Astrocyte of the spinal cord (primary cell): ENCODE results near the gene MBL2.
A peak's percentile ranks its signal among the peaks of the same experiment; 100 is the strongest.

Experiments used
- DNase-seq: peaks from one replicate; pipeline ENCODE4 v3.0.0; 2011; ENCODE audit warnings: low read depth, low spot score
- H3K4me3 ChIP-seq: 2 replicates; pipeline ENCODE4 v1.5.1; 2011; ENCODE audit warnings: low read depth, mild to moderate bottlenecking, low read length, moderate library complexity
- in situ Hi-C: cut with HindIII; loops from 2 replicates; pipeline ENCODE4 v1.10.0; 2017; ENCODE audit warnings: low sequenced_read_pairs
- TF ChIP-seq, protein P1 (sequence below): IDR thresholded peaks from 2 replicates; pipeline ENCODE4 v1.5.1; 2012; ENCODE audit warnings: low read depth, mild to moderate bottlenecking, low read length, inconsistent platforms

Gene MBL2

DNA sequence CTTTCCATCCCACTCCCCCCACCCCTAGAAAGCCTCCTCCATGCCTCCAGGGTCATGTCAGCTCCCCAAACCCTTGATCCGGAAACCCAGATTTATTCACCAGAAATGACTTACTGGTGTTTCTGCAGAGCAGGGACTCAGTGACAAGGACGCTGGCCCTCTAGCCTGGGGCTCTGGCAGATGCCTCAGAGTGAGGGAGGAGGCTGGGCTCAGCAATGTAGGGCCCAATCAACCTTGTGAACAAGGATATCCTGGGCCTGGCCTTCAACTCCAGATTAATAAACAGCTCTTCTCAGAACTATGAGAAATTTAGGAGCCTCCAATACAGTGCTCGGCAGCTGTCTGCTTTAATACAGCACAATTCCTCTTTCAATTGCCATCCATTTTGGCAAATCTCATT is at the start of gene MBL2:
TSS of gene MBL2 (minus strand) at position 162 of the 400 bp plus-strand sequence. CDS start 1,149 bp downstream, outside the sequence.
- TF ChIP-seq, protein P1, sequence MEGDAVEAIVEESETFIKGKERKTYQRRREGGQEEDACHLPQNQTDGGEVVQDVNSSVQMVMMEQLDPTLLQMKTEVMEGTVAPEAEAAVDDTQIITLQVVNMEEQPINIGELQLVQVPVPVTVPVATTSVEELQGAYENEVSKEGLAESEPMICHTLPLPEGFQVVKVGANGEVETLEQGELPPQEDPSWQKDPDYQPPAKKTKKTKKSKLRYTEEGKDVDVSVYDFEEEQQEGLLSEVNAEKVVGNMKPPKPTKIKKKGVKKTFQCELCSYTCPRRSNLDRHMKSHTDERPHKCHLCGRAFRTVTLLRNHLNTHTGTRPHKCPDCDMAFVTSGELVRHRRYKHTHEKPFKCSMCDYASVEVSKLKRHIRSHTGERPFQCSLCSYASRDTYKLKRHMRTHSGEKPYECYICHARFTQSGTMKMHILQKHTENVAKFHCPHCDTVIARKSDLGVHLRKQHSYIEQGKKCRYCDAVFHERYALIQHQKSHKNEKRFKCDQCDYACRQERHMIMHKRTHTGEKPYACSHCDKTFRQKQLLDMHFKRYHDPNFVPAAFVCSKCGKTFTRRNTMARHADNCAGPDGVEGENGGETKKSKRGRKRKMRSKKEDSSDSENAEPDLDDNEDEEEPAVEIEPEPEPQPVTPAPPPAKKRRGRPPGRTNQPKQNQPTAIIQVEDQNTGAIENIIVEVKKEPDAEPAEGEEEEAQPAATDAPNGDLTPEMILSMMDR = no peak
- H3K4me3 ChIP-seq = no peak within 1 kb of the TSS
- DNase-seq = no peak
- in situ Hi-C loops = no loop called here

- in situ Hi-C loops = no loop called here
- no peak overlapping the region for H3K4me3 ChIP-seq
- DNase-seq = no peak
These were observed 47.7 kb upstream of the MBL2 start for GRCh38 chr10:52820309-52820708.

GRCh38 chr10:52818019-52818418 is 45.4 kb upstream of the MBL2 start:
- TF ChIP-seq, protein P1 = peak; percentile 65
- DNase-seq = peak; percentile 50
- H3K4me3 ChIP-seq = no peak overlapping the region
- in situ Hi-C loops = no loop called here

More at GRCh38 chr10:52820309-52820708, 47.7 kb upstream of the MBL2 start:
- TF ChIP-seq, protein P1 = no peak

DNA sequence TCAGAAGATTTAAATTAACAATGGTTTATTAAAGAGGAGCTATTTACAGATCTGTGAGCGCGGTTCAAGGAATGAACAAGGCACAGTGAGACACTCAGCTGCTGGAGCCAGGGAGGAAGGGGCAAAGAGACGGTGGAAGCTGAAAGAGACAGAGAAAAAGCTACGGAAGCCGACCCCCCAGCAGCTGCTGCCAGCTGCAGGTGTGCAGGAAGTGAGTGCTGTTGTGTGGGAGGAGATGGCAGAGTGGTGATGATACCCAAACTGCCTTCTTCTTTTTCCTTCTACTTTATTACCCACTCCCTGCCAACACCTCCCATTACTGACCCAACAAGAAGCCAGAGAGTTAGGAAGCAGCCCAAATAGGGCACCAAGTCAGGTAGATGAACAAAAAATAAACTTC is 41.9 kb upstream of the MBL2 start:
- DNase-seq = no peak
- no peak overlapping the region for H3K4me3 ChIP-seq
- in situ Hi-C loops = no loop called here
- TF ChIP-seq, protein P1 = no peak

DNA sequence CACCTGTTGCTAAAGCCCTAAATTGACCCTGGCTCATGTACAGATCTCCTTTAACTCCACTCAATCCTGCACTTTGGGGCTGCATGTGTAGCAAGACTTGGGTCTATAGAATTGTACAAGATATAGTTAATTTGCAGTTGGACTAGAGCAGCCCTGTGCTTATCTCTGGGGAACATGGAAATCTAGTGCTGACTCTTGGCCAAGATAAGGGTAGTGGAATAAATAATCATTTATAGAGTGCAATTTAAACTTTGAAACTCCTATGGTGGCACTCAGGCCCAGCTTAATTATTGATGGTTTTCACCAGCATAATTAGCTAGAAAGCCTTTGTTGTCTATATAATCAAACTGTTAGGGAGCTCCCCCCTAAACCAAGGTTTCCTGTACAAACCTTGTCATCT is 39.2 kb upstream of the MBL2 start:
- no peak for DNase-seq
- in situ Hi-C loops = no loop called here
- H3K4me3 ChIP-seq = no peak overlapping the region
- TF ChIP-seq, protein P1 = no peak

DNA sequence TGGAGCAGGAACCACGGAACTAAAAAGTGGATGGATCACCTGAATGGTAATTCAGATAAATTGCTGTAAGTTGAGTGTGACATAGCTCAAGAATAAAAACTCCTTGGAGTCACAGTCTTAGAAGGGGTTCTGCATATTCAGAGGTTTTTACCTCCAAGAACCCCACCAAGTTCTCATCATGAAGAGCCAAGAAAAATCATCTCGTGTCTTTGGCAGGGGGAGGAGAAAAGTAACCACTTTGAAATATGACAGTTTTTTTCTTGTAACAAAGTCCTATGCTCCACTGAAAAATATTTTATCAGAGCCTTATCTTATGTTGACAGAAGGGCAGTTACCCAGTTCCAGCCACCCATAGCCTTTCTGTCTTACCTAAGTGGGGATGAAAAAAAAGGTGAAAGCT is 38.2 kb upstream of the MBL2 start:
- no peak overlapping the region for H3K4me3 ChIP-seq
- TF ChIP-seq, protein P1 = no peak
- no peak for DNase-seq
- in situ Hi-C loops = no loop called here

DNA sequence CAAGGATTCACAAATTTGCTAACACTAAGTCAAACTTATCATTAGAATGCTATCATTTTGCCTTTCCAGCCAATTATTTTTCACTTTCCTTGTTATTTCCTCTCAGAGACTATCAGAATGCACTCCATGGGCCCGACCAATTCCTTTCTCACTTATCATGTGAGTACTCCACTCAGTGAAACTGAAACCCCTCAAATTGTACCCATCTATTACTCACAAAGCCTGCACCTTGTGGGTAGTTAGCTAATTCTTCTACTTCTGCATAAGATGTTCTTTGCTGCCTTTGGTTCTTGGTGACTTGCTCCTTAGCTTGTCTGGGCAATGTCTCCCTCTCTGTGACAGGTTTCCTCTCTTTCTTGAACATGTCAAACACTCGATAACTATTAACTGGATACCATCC is 35.2 kb upstream of the MBL2 start:
- no peak overlapping the region for H3K4me3 ChIP-seq
- TF ChIP-seq, protein P1 = no peak
- in situ Hi-C loops = no loop called here
- no peak for DNase-seq
